GM19025 (cell line): ENCODE results near the gene TMEM208.

ENCODE experiments used
- ATAC-seq: cut with Tn5 transposase; IDR thresholded peaks from one replicate; pipeline ENCODE4 v1.9.1; 2021; ENCODE audit warnings: mild to moderate bottlenecking, low read depth, moderate library complexity; ENCODE audit not compliant: unreplicated experiment

TMEM208 gene

GRCh38 chr16:67248401-67249177 lies 21.7 kb downstream of the TMEM208 start, which contains the start of gene SLC9A5:
Gene SLC9A5, plus strand, starts transcription at chr16:67248979. Its CDS starts 36 bp downstream, at chr16:67249015.
- ATAC-seq: no peak

GRCh38 chr16:67249178-67250044 lies 22.5 kb downstream of the TMEM208 start:
- no peak for ATAC-seq

DNA sequence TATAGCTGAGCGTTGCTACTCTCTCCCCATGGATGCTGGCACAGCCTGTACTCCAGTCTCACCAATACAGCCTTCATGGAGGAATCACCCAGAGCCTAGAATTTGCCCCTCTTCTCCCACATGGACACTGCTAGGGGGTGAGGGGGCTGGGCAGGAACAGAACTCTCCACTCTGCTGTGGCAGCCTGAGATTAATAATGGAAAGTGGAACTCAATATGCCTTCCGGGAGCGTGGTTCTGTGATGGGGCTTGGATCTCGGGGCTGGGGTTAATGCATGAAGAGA lies 23.1 kb downstream of the TMEM208 start:
- no peak for ATAC-seq

DNA sequence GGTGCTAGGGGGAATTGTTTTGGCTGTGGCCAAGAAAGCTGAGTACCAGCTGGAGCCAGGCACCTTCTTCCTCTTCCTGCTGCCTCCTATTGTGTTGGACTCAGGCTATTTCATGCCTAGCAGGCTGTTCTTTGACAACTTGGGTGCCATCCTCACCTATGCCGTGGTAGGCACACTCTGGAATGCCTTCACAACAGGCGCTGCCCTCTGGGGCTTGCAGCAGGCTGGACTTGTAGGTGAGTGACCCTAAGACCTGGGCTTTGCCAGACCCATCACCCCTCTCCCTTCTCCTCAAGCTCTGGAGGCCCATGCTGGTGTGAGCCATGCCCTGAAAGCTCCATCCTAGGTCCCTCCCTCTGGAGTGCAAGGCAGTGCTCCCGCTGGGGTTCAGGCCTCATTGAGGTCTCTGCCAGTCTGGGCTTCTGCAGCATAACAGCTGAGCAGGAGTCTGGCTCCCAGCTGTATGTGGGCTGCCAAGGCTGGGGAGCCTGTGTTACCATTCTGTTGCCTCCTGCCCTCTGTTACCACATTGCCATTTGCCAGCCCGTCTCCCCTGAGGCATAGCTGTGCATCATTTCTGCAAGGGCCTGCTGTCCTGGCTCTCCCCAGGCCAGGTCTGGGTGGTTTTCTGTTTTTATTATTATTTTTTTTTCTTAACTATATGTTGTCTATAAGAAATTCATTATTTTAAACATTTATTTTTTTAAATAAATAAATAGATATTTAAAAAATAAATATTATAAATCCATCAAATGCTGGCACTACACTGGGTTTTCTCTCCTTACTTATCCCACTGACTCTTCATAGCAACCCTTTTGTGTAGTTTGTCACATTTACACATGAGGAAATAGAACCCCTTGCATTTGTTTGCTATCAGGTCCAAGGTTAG lies 25.9 kb downstream of the TMEM208 start:
- no peak for ATAC-seq

DNA sequence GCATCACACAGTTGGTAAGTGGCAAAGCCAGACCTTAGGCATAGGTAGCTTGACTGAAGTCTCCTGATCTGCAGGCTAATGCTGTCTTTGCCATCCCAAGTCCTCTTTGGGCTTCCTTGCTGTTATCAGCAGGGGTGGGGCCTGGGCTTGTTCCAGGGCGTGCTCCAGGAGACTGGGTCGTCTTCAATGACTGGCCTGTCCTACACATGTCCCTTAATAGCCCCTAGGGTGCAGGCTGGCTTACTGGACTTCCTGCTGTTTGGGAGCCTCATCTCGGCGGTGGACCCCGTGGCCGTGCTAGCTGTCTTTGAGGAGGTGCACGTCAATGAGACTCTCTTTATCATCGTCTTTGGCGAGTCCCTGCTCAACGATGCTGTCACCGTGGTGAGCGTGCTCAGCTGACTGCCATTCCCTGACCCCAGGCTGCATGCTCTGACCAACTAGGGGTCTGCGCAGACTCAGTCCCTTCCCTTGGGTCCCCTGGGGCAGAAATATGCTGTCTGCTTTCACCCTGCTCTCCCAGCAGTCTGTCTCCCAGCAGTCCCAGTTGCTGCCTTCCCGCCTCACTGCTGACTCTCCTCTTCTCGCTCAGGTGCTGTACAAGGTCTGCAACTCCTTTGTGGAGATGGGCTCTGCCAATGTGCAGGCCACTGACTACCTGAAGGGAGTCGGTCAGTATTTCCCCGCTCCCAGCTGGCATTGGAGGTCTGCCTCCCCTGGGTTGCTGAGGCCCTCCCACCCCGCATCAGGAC lies 28.0 kb downstream of the TMEM208 start:
- ATAC-seq: no peak

- no peak for ATAC-seq
Measured at GRCh38 chr16:67255553-67256221, 28.8 kb downstream of the TMEM208 start.

DNA sequence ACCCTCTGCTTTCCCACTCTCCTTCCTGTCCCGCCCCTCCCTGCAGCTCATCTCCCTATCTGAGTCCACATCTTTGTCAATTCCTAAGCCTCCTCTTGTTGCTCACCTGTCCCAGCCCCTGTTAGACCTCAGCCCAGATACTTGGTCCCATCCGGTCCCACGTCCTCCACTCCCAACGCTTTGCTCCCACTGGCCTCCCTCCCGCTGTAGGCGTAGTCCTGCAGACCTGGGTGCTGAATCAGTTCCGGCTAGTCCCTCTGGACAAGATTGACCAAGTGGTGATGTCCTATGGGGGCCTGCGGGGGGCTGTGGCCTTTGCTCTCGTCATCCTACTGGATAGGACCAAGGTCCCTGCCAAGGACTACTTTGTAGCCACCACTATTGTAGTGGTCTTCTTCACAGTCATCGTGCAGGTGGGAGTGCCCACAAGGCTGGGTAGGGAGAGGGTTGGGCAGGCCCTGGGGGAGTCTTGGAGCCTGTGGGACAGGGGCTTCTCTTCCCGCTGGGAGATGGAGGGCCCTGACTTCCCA lies 29.8 kb downstream of the TMEM208 start:
- ATAC-seq: no peak

DNA sequence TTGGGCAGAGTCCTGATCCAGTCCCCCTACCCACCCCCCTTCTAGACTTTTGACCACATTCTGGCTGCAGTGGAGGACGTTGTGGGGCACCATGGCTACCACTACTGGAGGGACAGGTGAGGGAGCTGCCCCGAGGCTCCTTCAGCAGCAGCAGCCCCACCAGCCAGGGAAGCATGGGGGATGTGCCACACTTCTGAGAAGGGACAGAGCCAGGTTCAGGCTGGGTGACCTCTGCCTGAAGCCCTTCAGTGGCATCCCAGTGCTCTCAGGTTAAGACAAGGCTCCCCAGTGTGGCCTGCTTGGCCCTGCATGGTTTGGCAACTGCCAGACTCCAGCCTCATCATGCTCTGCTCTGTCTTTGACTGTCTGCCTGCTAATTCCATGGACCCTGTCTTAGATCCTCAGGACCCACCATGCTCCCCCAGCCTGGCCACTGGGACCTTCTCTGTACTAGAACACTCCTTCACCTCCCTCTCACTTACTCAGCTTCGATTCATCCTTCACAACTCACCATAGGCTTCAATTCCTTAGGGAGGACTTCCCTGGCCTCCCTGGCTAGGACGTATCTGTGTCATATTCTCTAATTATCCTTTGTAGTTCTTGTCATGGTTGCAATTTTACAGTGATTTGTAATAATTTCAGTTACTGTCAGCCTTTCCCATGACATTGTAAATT lies 30.7 kb downstream of the TMEM208 start:
- no peak for ATAC-seq

- ATAC-seq: no peak
Measured at GRCh38 chr16:67258161-67258835, 31.4 kb downstream of the TMEM208 start.

DNA sequence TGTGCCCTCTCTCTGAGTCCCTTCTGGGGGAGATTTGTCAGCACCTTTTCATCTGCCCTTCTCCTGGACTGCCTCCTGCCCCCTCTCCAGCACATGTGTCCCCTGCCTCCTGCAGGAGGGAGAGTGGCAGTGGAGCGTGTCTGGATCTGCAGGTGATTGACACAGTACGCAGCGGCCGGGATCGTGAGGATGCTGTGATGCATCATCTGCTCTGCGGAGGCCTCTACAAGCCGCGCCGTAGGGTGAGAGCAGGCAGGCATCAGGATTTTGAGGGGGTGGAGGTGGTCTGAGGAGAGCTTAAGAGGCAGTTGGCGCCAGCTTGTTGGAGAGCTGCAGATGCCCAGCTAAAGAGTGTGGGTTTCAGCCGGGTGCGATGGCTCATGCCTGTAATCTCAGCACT lies 32.8 kb downstream of the TMEM208 start:
- ATAC-seq: no peak

GRCh38 chr16:67260426-67261063 lies 33.6 kb downstream of the TMEM208 start:
- ATAC-seq: no peak

DNA sequence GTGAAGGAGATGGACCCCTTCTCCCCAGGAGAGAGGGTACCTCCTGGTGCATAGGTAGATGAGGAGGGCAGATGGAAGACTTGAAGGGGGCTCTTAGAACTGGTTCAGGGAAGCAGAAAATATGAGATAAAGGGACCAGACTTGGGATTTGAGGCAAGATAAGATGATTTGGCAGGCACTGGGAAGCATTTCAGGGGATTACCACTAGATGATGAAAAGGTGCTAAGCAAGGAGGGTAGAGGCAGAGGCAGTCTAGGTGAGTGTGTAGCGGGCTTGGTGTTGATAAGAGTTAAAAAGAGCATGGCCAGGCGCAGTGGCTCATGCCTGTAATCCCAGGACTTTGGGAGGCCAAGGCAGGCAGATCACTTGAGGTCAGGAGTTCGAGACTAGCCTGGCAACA lies 36.3 kb downstream of the TMEM208 start:
- no peak for ATAC-seq

GRCh38 chr16:67264277-67264676 lies 37.3 kb downstream of the TMEM208 start:
- no peak for ATAC-seq

- ATAC-seq: no peak
Measured at GRCh38 chr16:67264866-67265265, 37.9 kb downstream of the TMEM208 start.

DNA sequence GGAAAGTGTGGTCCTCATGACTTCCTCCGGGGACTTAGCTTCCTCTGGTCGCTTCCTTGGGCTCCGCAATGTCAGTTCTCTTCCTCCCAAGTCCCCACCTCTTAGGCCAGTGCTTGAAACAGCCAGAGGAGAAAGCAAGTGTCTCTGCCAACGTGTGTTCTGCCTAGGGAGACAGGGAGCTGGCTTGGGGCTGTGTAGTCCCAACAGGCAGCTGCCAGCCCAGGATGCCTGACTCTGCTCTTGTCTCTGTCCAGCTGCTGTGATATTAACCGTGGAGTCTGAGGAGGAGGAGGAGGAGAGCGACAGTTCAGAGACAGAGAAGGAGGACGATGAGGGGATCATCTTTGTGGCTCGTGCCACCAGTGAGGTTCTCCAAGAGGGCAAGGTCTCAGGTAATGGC lies 38.9 kb downstream of the TMEM208 start:
- ATAC-seq: no peak

- ATAC-seq: no peak
Measured at GRCh38 chr16:67268136-67268579, 41.2 kb downstream of the TMEM208 start.

GRCh38 chr16:67269766-67270165 lies 42.8 kb downstream of the TMEM208 start:
- ATAC-seq: no peak

DNA sequence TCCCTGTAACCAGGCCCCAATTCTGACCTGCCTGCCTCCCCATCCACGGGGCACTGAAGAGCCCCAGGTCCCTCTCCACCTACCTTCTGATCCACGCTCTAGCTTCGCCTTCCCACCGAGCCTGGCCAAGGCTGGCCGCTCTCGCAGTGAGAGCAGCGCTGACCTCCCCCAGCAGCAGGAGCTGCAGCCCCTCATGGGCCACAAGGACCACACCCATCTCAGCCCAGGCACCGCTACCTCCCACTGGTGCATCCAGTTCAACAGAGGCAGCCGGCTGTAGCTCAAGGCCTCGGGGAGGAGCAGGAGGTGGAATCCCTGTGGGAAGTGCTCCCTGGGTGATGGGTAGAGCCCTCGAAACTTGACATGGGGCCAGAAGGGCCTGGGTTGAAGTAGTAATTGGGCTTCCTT lies 44.0 kb downstream of the TMEM208 start:
- ATAC-seq: no peak
